NCI-H69 (cell line): ENCODE measurements around the gene DUSP5.
A peak's percentile ranks its signal among the peaks of the same experiment; 100 is the strongest.

Source experiments
- DNase-seq: peaks from one replicate; lab custom pipeline; 2025; lab: John Stamatoyannopoulos, UW

The DUSP5 gene

DNA sequence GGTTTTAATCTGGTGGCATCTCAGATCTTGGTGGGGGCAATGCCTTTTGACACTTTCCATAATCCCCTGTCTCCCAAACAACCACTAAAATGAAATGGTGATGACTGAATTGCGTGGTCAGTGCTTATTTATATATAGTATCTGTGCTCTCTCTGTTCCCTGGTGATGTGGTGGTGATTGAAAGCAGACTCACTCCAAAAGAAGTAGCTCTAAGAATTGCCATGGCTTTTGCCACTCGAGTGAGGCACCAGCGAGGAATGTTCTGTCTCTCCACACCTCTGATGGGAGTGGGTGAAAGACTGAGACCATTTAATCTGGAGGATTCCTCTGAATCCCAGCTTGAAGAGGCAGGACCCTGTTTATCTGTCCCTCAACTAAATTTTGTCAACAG lies 2.8 kb downstream of the DUSP5 start:
- DNase-seq: no peak

- peak; percentile 67 for DNase-seq
Observed at GRCh38 chr10:110501142-110501937, 3.6 kb downstream of the DUSP5 start.

- no peak for DNase-seq
Observed at GRCh38 chr10:110502072-110502845, 4.6 kb downstream of the DUSP5 start.

DNA sequence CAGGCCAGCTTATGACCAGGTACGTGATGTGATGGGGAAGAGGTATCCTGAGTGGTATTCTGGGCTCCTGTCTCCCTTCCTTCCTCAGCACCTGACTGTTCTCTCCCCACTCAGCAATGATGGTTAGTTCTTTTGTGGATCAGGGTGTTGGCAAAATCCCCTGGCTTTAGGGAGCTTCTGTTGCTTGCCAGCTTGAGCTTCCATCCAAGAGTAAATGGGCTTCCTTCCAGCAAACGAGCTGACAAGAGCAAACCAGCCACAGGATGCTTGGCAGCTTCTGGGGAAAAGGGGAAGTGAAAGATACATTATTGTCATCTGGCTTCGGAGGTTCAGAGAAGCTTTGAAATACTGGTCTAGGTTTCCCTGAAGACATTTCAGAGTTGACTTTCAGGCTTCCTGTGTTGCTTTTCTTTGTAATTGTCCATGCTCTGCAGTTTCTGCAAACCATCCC lies 5.2 kb downstream of the DUSP5 start:
- no peak for DNase-seq

- DNase-seq: no peak
Observed at GRCh38 chr10:110503528-110504110, 5.9 kb downstream of the DUSP5 start.

DNA sequence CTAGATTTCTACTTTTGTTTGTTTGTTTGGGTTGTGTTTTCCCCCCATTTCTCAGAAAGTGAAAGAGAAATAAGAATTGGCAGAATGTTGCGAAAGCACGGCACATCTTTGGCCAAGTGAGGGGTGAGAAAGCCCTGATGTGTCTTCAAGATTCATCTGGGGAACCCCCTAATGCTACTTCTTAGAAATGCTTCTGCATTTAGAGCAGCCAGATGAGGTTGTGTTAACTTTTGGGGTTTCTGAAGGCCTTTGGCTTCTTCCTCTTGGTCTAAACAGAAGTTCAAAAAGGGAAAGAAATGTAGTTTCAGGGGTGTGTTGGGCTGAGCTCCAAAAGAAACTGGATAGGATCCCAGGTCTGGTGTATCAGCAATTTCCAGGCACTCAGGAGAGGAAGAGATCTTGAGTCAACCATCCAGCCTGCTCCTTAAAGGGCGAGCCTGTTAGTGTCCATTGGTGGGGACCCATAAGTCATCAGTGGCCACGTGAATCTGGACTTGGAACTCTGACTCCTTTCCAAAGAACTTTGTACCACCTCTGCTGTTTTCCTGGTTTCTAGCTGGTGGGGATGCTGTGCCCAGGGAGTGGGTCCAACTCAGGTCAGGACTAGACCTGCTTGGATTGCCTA lies 6.5 kb downstream of the DUSP5 start:
- no peak for DNase-seq

GRCh38 chr10:110505130-110505770 lies 7.5 kb downstream of the DUSP5 start:
- no peak for DNase-seq

- DNase-seq: no peak
Observed at GRCh38 chr10:110506448-110506847, 8.7 kb downstream of the DUSP5 start.

GRCh38 chr10:110507346-110507745 lies 9.6 kb downstream of the DUSP5 start:
- no peak for DNase-seq

DNA sequence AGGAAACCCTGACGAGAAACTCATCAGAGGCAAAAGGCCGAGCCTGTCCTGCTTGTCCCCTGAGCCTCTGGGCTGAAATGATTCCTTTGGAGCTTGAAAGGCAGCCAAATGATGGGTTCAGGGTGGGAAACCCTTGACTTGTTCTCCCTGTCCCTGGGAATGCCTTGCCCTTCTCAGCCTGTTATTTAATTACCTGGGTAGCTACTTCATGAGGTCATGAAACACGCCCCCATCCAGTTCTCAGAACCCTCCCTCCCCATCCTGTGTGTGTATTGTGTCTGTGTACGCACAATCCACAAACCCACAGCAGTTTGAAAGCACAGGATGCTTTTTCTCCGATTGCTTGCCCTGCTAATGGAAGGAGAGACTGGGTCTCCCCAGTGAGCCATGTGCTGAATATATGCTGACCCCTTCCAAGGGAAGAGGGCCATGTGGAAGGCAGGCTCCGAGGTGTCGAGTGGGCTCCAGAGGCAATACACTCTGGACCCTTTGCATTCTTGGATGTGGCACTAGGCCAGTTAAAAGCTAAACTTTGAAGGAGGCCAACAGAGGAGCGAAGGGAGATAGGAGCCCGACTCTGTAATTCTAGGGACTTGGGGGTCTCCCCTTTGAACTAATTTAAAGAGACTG lies 10.6 kb downstream of the DUSP5 start:
- no peak for DNase-seq

- peak; percentile 90 for DNase-seq
Observed at GRCh38 chr10:110508806-110509544, 11.3 kb downstream of the DUSP5 start.

- DNase-seq: no peak
Observed at GRCh38 chr10:110509560-110509959, 11.9 kb downstream of the DUSP5 start.

GRCh38 chr10:110510086-110510485 lies 12.4 kb downstream of the DUSP5 start:
- DNase-seq: no peak

GRCh38 chr10:110510730-110511129 lies 13.0 kb downstream of the DUSP5 start:
- no peak for DNase-seq

DNA sequence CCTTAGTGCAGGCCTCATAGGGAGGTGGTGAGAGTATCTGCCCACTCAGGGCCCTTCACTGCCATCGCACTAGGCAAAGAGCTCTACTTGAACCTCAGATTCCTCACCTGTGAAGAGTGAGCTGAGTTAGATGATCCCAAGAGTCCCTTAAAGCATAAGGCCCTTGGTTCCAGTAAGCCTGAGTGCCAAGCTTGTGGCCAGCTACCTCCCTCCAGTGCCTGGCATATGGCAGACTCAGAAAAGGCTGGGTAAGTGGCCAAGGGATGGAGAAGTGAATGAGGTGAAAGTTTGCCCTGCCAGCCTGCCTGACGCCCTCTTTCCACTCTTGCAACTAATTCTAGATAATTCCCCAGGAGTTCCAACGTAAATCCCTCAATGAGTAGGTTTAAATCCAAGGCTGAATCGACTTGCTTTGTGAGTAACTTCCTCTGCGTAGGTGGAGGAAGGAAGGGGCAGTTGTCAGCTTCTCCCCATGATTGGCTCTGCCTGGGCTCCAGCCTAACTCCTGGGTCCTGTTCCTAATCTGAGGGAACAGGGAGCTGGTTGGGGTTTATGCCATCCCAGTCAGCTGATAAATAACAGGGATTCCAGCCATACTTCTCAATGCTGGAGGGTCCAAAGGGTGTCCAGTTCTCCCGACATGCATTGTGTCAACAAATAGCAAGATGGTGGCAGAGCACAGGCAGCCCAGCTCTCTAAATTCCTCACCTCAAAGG lies 14.2 kb downstream of the DUSP5 start:
- no peak for DNase-seq

DNA sequence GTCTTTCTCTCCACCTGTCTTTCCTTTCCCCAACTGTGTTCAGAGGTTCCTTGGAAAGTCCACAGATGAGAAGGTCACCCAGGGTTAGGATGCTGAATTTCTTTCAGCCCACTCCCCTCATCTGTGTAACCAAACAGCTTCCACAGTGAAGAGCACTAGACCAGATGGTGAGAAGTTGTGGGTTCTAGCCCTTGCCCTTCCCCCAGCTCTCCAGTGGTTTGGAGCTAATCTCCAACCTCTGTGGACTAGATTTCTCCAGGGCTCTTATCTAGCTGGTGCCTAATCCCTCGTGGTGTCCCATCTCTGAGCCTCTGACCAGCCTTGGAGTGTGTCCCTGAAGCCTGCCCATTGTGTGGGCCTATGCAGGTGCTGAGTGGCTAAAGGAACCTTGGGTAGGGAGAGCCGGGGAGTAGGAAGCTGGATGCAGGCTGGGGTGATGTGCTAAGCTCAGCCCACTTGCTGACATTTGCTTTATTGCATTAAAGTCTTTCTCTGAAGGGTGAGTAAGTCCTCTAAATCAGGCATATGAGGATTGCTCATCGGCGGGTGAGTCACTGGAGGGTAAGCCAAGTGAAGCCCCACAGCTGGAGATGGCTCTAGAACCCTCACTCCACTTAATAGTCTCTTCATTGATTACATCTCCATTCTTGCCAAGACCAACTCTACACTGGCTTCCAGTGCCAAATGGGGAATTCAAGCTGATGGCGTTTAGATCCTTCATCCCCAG lies 14.9 kb downstream of the DUSP5 start:
- no peak for DNase-seq

- DNase-seq: no peak
Observed at GRCh38 chr10:110513949-110514348, 16.2 kb downstream of the DUSP5 start.

- DNase-seq: no peak
Observed at GRCh38 chr10:110514848-110515247, 17.1 kb downstream of the DUSP5 start.

DNA sequence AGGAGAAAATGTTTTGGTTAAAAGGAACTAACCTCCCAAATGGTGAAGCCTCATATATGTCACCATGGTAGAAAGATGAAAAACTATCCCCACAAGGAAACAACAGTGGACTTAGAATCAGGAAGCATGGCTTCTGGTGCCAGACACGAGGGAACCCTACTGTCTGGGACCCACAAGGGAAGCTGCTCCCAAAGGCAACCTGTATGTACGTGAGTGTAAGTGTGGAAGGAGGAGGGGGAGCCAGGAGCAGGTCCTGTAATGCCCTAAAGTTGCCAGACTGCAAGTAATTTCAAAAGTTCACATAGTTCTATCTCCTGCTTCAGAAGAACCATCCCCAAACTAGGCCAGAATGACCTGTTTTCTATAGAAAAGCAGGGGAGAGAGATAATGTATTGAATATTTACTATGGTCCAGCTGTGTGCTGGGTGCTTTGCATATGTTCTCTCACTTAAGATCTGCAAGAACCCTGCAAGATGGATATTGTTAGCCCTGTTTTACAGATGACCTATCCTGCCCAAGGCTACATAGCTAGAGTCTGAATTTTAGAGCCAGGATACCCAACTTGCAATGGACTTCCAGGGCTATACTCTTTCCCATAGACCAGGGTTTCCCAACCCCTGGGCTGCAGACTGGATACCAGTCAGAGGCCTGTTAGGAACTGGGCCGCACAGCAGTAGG lies 19.2 kb downstream of the DUSP5 start:
- DNase-seq: no peak
